Smooth muscle cell (in vitro differentiated cells): Measurements from ENCODE around the gene GRAMD2B. TPM values are rescaled to one million over a fixed set of nuclear protein-coding genes. Genes with fewer than 3 reads are reported as not detected.

Source experiments
- DNase-seq: peaks from one replicate; lab custom pipeline; 2025; ENCODE audit not compliant: unreplicated experiment; lab: John Stamatoyannopoulos, UW
- H2AFZ ChIP-seq: fragments of 200-600 bp; sonication (generic); 2 replicates; pipeline ENCODE4 v1.6.0; 2016; ENCODE audit warnings: antibody characterized with exemption, low read depth, mild to moderate bottlenecking
- H3F3A ChIP-seq: fragments of 200-600 bp; sonication (generic); 2 replicates; pipeline ENCODE4 v1.6.0; 2017; ENCODE audit warnings: antibody characterized with exemption, low read depth
- H3K27ac ChIP-seq: fragments of 200-600 bp; sonication (generic); 2 replicates; pipeline ENCODE4 v1.5.1; 2016; ENCODE audit warnings: low read depth, mild to moderate bottlenecking
- H3K27me3 ChIP-seq: fragments of 200-600 bp; sonication (generic); 2 replicates; pipeline ENCODE4 v1.6.1; 2016; ENCODE audit warnings: low read depth, mild to moderate bottlenecking
- H3K36me3 ChIP-seq: fragments of 200-600 bp; sonication (generic); 2 replicates; pipeline ENCODE4 v1.5.1; 2016; ENCODE audit warnings: low read depth
- H3K4me1 ChIP-seq: fragments of 200-600 bp; sonication (generic); 2 replicates; pipeline ENCODE4 v1.5.1; 2016; ENCODE audit warnings: low read depth
- H3K4me2 ChIP-seq: fragments of 200-600 bp; sonication (generic); 2 replicates; pipeline ENCODE4 v1.6.0; 2016; ENCODE audit warnings: mild to moderate bottlenecking
- H3K4me3 ChIP-seq: fragments of 200-600 bp; sonication (generic); 2 replicates; pipeline ENCODE4 v1.5.1; 2016; ENCODE audit warnings: mild to moderate bottlenecking
- H3K79me2 ChIP-seq: fragments of 200-600 bp; sonication (generic); 2 replicates; pipeline ENCODE4 v1.6.0; 2016; ENCODE audit warnings: low read depth, mild to moderate bottlenecking
- H3K9ac ChIP-seq: fragments of 200-600 bp; sonication (generic); 2 replicates; pipeline ENCODE4 v1.6.0; 2016; ENCODE audit warnings: low read depth
- H3K9me3 ChIP-seq: fragments of 200-600 bp; sonication (generic); replicated peaks from 2 replicates; pipeline ENCODE4 v1.5.1; 2016; ENCODE audit warnings: low read depth
- H4K20me1 ChIP-seq: fragments of 200-600 bp; sonication (generic); 2 replicates; pipeline ENCODE4 v1.6.0; 2016; ENCODE audit warnings: low read depth
- CTCF ChIP-seq: fragments of 200-600 bp; sonication (generic); IDR thresholded peaks from 2 replicates; pipeline ENCODE4 v1.5.1; 2017; ENCODE audit warnings: borderline replicate concordance, mild to moderate bottlenecking, antibody characterized with exemption; ENCODE audit not compliant: insufficient read depth, poor library complexity, severe bottlenecking
- WGBS: methylation state at CpG from one replicate; pipeline ENCODE4 v1.1.7; 2016; ENCODE audit warnings: low lambda C conversion rate; 5-methylcytosine and 5-hydroxymethylcytosine counted together
- polyA plus RNA-seq: library from polyadenylated mRNA; unstranded; fragments of >200 nt; fragmentation: Nextera tagmentation; extraction: Ambion mirVana; gene quantifications from 2 replicates; pipeline ENCODE4 v1.2.1, GENCODE V29; 2016
- total RNA-seq: library from RNA; depleted of rRNA; stranded (reverse); fragments of >200 nt; gene quantifications from 2 replicates; pipeline ENCODE4 v1.2.3, GENCODE V29; 2014

Gene GRAMD2B
- total and polyA plus RNA-seq, 2 experiments from 2014 or later = 8.7 to 27.3 TPM

DNA sequence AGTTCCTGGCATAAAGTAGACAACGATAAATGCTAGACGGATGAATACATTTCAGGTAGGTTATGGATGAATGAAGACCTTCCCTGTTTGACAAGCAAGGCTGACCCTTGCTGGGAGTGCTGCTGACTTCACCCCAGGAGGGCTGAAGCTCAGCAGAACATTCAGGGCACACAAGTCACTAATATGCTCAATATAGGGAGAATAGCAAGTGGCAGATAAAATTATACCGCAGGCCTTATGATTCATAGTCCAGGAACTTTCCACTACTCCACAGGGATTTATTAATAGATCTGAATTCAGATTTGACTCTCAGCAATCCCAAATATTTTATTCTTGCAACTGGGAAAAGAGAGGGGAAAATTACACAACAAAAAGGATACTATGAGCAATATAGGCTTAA is 38.2 kb upstream of the GRAMD2B start:
- WGBS = 81% methylated on average over 3 of the region's 3 CpGs
- H3K79me2 ChIP-seq = no peaks in the 10 kb centered on the region
- H3K4me1 ChIP-seq = peaks cover 6% of the 10 kb centered on the region
- H4K20me1 ChIP-seq = no peaks in the 10 kb centered on the region
- H3K9ac ChIP-seq = no peak overlapping the region
- no peaks in the 10 kb centered on the region for H3K36me3 ChIP-seq
- no peaks in the 10 kb centered on the region for H3K27me3 ChIP-seq
- no peak for DNase-seq
- peak overlapping the region; percentile 55 for H3K4me2 ChIP-seq
- H2AFZ ChIP-seq = no peak overlapping the region
- H3F3A ChIP-seq = no peaks in the 10 kb centered on the region
- H3K27ac ChIP-seq = no peak overlapping the region
- no peak for TF ChIP-seq CTCF
- no peak overlapping the region for H3K4me3 ChIP-seq
- H3K9me3 ChIP-seq = no peaks in the 10 kb centered on the region

- H3K4me3 ChIP-seq = no peak overlapping the region
- DNase-seq = no peak
- no peaks in the 10 kb centered on the region for H3K79me2 ChIP-seq
Observed at GRCh38 chr5:126385524-126386502, 37.4 kb upstream of the GRAMD2B start.

DNA sequence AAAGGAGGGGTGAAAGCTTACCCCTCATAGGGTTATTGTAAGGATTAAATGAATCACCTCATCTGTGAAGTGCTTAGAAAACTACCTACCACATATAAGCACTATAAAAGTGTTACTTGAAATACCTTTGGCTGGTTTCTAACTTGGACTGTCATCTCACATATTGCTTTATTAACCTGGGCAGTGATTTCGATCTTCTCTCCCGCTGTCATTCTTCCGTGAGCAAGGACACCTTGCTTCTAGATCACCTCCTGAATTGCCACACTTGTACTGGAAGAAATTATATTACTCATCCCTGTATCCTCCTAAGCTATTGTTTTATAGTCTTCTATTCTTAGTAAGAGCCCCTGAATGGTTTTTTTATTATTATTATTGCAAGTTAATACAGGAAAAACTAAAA is 34.0 kb upstream of the GRAMD2B start:
- no peak overlapping the region for H3K4me3 ChIP-seq
- peaks cover 6% of the 10 kb centered on the region for H3K4me1 ChIP-seq
- H3K36me3 ChIP-seq = no peaks in the 10 kb centered on the region
- no peaks in the 10 kb centered on the region for H3K27me3 ChIP-seq
- no peaks in the 10 kb centered on the region for H3K9me3 ChIP-seq
- H3F3A ChIP-seq = no peaks in the 10 kb centered on the region
- no peak for DNase-seq
- TF ChIP-seq CTCF = no peak
- H4K20me1 ChIP-seq = no peaks in the 10 kb centered on the region
- H2AFZ ChIP-seq = no peak overlapping the region
- H3K4me2 ChIP-seq = no peak overlapping the region
- no peak overlapping the region for H3K27ac ChIP-seq
- H3K79me2 ChIP-seq = no peaks in the 10 kb centered on the region
- H3K9ac ChIP-seq = no peak overlapping the region
- WGBS = 86% methylated on average over 3 of the region's 3 CpGs

More at GRCh38 chr5:126385524-126386502, 37.4 kb upstream of the GRAMD2B start:
- Histone ChIP-seq H3K4me2 (peak overlapping the region; percentile 55), H3K27ac (no peak overlapping the region), H3K36me3 (no peaks in the 10 kb centered on the region), H3K9ac (no peak overlapping the region), H3F3A (no peaks in the 10 kb centered on the region), H3K9me3 (no peaks in the 10 kb centered on the region), H3K4me1 (peaks cover 6% of the 10 kb centered on the region), H3K27me3 (no peaks in the 10 kb centered on the region), H4K20me1 (no peaks in the 10 kb centered on the region), H2AFZ (no peak overlapping the region)
- no peak for TF ChIP-seq CTCF
- WGBS = 81% methylated on average over 6 of the region's 6 CpGs
